ENCODE data around the gene PLN. TPM values are rescaled to one million over a fixed set of nuclear protein-coding genes. Genes with fewer than 3 reads are reported as not detected.

The PLN gene
- polyA plus RNA-seq, 3 donors, result 6.2 to 8.8 (median 6.4) TPM

DNA sequence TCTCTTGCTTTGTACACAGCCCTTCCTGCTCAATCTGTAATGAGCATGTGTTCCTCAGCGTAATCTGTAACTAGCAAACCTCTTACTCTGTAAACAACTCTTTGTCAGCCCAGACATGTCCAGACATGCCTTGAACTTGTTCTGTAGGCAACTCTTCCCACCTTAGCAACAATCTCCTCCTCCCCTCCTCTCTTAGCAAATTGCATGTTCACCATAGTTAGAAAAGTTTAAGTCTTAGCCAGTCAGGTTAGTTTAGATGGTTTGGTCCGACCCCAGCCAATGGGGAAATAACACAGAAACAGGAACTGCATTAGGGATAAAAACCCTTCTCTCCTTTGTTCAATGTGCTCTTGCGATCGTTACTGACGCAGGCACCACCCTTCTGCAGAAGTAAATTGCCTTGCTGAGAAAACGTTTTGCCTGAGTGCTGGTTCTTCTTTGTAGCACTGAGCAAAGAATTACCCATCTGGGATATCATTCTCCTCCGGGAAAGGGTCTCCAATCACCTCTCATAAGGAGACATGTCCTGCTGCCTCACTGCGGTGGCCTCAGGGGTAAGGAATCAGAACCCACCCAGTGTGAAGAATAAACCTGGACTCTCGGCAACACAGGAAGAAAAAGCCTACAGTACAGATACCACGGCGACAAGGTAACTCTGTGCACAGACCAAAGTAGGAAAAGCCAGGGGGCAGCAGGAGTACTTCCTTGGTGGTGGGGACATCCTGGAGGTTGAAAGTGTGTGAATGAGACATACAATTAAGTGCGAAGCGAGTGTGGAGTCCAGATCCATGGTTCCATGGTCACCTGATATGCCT lies 26.2 kb downstream of the PLN start:
- DNase-seq (ENCODE audit: low read depth in 3 of 3, low spot score in 2 of 3), result no peak

GRCh38 chr6:118577972-118578371 lies 29.9 kb downstream of the PLN start:
- DNase-seq (ENCODE audit: low read depth in 3 of 3, low spot score in 2 of 3), result no peak

- no peak for DNase-seq (ENCODE audit: low read depth in 3 of 3, low spot score in 2 of 3)
Measured at GRCh38 chr6:118578617-118579016, 30.5 kb downstream of the PLN start.

DNA sequence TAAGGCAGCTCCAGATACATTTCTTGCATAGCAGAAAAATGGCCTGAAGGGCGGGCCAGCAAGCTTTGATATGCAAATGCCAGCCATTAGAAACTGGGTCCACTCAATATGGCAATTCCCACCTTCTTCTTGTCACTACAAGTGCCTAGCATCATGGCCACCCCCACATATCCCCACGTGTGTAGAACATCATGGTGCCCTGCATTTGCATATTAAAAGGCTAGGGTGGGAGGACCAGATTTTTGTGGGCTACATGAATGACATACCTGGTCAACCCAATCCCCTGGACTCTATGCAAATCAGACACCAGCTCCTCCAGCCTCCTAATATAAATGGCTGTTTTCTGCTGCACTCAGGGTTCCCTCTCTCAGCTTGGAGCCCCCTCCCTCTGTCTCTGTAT lies 31.7 kb downstream of the PLN start:
- DNase-seq (ENCODE audit: low read depth in 3 of 3, low spot score in 2 of 3), result no peak

DNA sequence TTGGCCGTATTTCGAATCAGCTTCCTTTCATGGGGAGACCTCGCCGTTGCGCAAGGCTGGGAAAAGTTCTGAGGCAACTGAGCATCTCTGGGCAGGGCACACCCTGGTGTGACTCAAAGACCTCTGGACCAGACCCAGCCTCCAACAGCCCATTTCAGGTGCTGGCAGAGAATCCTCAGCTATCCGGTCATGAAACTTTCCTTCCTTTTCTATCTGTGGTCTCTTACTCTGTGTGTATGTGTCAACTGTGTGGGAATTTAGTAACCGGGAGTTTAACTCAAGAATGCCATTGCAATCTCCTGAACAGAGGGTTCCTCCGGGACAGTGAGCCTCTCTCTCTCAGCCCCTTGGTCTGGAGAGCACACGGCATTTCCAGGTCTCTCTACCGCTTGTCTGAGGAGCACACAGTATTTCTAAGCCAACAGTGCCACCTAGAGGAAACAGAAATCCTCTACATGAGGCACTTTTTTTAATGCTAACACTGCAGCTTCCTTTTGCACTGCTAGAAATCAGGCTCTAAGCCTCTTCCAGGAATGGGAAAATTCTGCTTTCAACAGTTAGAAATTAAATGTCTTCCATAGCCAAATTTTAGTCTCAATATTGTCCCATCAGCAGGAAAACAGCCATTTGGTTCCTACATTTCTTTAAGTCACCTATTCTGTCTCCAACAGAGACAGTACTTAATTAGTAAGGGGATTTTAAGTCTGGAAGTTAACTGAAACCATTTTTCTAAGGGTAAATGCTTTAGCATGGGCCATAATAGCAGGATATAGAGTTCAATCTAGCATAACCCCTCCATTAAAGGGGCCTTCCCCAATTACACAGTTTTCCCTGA lies 32.7 kb downstream of the PLN start:
- DNase-seq (ENCODE audit: low read depth in 3 of 3, low spot score in 2 of 3), result peak in 2 of 3 donors; percentile 27 to 52

- no peak for DNase-seq (ENCODE audit: low read depth in 3 of 3, low spot score in 2 of 3)
Measured at GRCh38 chr6:118581489-118581959, 33.4 kb downstream of the PLN start.

GRCh38 chr6:118584911-118585310 lies 36.8 kb downstream of the PLN start:
- no peak for DNase-seq (ENCODE audit: low read depth in 3 of 3, low spot score in 2 of 3)

DNA sequence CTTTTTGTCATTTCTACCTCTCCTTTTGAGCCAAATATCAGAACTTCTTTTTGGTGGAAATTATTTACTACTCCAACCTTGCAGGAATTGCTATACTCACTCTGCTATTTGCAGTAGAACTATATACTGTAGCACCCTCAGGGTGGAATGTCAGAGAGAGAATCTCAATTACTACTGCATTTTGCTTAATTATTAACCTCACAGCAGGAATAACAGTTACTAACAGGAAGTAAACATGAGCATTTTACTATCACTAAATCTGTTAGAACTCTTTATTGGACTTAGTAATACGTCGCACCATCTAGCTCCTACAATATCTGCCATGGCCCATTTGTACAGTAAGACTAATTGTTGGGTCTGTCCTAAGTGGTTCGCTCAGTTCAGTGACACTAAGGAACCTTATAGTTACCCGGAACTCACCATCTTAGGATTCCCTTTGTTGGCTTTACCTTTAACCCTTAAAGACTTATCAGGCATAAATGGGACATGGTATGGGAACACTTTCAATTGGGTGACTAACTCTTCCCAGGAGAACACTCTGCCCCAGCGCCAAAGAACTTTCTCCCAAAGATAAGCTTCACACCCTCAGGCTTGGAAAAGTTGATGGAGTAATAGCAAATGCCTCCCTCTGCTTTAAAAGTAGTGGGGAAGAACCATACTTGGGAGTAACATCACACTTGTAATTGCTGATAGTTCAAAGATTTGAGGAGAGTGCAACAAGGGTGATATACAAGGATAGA lies 38.8 kb downstream of the PLN start:
- DNase-seq (ENCODE audit: low read depth in 3 of 3, low spot score in 2 of 3), result no peak

GRCh38 chr6:118588626-118589025 lies 40.5 kb downstream of the PLN start:
- no peak for DNase-seq (ENCODE audit: low read depth in 3 of 3, low spot score in 2 of 3)

DNA sequence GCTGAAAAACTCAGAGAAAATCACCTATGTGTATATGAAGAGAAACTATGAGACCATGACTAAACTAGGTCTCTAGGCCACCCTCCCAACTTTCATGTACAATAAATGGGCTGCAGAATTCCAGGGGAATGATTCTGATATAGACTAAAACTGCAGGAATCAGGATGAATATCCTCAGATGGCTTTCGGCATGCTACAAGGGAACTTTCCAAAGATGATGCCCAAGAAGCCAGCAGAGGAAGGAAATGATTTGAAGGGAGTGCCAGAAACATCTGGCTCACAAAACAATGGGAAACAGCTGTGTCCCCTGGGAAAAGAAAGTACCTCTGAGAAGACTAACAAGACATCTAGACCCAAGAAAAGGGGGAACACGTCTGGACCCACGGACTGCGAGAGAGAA lies 41.1 kb downstream of the PLN start:
- no peak for DNase-seq (ENCODE audit: low read depth in 3 of 3, low spot score in 2 of 3)

- no peak for DNase-seq (ENCODE audit: low read depth in 3 of 3, low spot score in 2 of 3)
Measured at GRCh38 chr6:118589649-118590365, 41.7 kb downstream of the PLN start.

GRCh38 chr6:118591897-118592296 lies 43.8 kb downstream of the PLN start:
- no peak for DNase-seq (ENCODE audit: low read depth in 3 of 3, low spot score in 2 of 3)

- no peak for DNase-seq (ENCODE audit: low read depth in 3 of 3, low spot score in 2 of 3)
Measured at GRCh38 chr6:118594877-118595276, 46.8 kb downstream of the PLN start.

DNA sequence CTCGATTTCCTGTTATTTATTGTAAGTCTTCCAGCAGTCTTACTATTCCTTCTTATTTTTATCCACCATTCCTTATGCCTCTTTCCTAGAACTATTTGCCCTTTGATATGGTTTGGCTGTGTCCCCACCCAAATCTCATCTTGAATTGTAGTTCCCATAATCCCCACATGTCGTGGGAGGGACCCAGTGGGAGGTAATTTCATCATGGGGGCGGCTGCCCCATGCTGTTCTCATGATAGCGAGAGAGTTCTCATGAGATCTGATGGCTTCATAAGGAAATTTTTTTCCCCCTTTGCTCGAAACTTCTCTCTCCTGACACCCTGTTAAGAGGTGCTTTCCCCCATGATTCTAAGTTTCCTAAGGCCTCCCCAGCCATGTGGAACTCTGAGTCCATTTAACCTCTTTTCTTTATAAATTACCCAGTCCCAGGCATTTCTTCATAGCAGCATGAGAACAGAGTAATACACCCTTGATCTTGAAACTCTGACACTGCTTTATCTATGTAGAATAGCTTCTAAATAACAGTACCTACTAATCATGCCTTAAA lies 48.8 kb downstream of the PLN start:
- DNase-seq (ENCODE audit: low read depth in 3 of 3, low spot score in 2 of 3), result no peak

- DNase-seq (ENCODE audit: low read depth in 3 of 3, low spot score in 2 of 3), result no peak
Measured at GRCh38 chr6:118597636-118598035, 49.5 kb downstream of the PLN start.

- no peak for DNase-seq (ENCODE audit: low read depth in 3 of 3, low spot score in 2 of 3)
Measured at GRCh38 chr6:118598324-118598723, 50.2 kb downstream of the PLN start.

- no peak for DNase-seq (ENCODE audit: low read depth in 3 of 3, low spot score in 2 of 3)
Measured at GRCh38 chr6:118602300-118602699, 54.2 kb downstream of the PLN start.

GRCh38 chr6:118603372-118603771 lies 55.3 kb downstream of the PLN start:
- DNase-seq (ENCODE audit: low read depth in 3 of 3, low spot score in 2 of 3), result no peak

DNA sequence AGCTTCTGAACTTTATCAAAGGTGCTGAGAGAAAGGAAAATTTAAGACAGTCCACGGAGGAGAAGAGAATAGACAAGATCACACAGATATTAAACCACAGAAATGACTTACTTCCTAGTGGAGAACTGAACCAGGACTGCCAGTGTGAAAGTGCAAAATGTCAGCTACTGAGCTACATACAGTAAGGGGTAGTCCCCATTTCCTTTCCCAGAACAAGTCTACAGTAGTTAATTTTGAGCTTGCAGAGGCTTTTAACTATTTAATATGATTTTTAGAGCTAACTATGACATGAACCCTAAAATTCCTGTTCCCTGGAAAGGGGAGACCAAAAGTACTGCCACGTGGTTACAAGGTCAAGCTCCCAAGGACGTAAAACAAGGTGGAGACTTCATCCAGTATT lies 58.2 kb downstream of the PLN start:
- no peak for DNase-seq (ENCODE audit: low read depth in 3 of 3, low spot score in 2 of 3)

- DNase-seq (ENCODE audit: low read depth in 3 of 3, low spot score in 2 of 3), result no peak
Measured at GRCh38 chr6:118606858-118607257, 58.8 kb downstream of the PLN start.

Measured in right renal cortex interstitium (tissue), 3 donors.